Effector memory CD4-positive, alpha-beta T cell (primary cell): ENCODE data around the gene CCDC195.

Source experiments
- DNase-seq, 3 donors: peaks; one replicate each; pipeline ENCODE4 v3.0.0-alpha.2; 2020
- H3K27ac ChIP-seq: 2 replicates; pipeline ENCODE4 v1.7.0; 2013; ENCODE audit warnings: mild to moderate bottlenecking, low read length, moderate library complexity; ENCODE audit not compliant: insufficient read depth, poor library complexity, severe bottlenecking
- H3K27me3 ChIP-seq: replicated peaks from 2 replicates; pipeline ENCODE4 v1.7.0; 2013; ENCODE audit warnings: mild to moderate bottlenecking, low read length; ENCODE audit not compliant: insufficient read depth, control insufficient read depth, poor library complexity, severe bottlenecking
- H3K36me3 ChIP-seq: 2 replicates; pipeline ENCODE4 v1.7.0; 2013; ENCODE audit warnings: mild to moderate bottlenecking, low read length, moderate library complexity; ENCODE audit not compliant: control insufficient read depth, insufficient read depth
- H3K4me1 ChIP-seq: 2 replicates; pipeline ENCODE4 v1.7.0; 2013; ENCODE audit warnings: low read length, mild to moderate bottlenecking; ENCODE audit not compliant: control insufficient read depth, insufficient read depth, poor library complexity, severe bottlenecking
- H3K4me3 ChIP-seq: 2 replicates; pipeline ENCODE4 v1.7.0; 2013; ENCODE audit warnings: low read length, low read depth, mild to moderate bottlenecking; ENCODE audit not compliant: insufficient read depth, poor library complexity, severe bottlenecking
- H3K9me3 ChIP-seq: 2 replicates; pipeline ENCODE4 v1.7.0; 2013; ENCODE audit warnings: mild to moderate bottlenecking, low read length, moderate library complexity; ENCODE audit not compliant: control insufficient read depth
- total RNA-seq, 3 donors: gene quantifications; one replicate each; lab custom pipeline; 2026; lab: John Stamatoyannopoulos, UW

CCDC195 gene, protein sequence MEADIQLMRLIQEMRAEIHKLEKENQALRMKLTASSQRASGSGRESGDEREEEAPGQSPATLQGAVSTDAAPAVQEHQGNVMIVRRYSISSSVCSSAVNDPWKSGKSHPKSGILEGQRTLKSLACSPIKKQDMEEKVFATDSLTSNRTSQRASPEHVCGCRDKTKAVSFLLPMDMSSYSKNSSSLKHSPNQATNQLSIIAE
- total RNA-seq: 0 reads per million in 3 donors

DNA sequence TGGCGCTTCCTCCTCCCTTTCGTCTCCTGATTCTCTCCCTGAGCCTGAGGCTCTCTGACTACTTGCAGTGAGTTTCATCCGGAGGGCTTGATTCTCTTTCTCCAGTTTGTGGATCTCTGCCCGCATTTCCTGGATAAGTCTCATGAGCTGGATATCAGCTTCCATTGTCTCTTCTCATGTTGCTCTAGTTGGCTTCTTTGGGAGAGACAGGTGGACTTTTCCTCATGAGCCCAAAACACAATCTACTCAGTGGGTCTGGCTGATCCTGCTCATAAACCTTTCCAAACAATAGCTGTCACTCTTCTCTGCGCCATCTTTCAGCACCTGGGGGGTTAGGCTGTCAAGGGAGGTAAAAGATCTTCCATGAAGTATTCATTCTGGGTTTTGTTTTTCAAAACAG lies at the start of gene CCDC195:
Gene CCDC195, minus strand, starts transcription at position 165 of the 400 bp plus-strand sequence. Its CDS starts 0 bp downstream, at position 165.
- Histone ChIP-seq H3K4me1 (no peaks in the 10 kb centered on the region), H3K27ac (no peak within 1 kb of the TSS), H3K4me3 (no peak within 1 kb of the TSS), H3K36me3 (no peaks in the 10 kb centered on the region), H3K27me3 (no peaks in the 10 kb centered on the region), H3K9me3 (no peaks in the 10 kb centered on the region)
- no peak for DNase-seq

DNA sequence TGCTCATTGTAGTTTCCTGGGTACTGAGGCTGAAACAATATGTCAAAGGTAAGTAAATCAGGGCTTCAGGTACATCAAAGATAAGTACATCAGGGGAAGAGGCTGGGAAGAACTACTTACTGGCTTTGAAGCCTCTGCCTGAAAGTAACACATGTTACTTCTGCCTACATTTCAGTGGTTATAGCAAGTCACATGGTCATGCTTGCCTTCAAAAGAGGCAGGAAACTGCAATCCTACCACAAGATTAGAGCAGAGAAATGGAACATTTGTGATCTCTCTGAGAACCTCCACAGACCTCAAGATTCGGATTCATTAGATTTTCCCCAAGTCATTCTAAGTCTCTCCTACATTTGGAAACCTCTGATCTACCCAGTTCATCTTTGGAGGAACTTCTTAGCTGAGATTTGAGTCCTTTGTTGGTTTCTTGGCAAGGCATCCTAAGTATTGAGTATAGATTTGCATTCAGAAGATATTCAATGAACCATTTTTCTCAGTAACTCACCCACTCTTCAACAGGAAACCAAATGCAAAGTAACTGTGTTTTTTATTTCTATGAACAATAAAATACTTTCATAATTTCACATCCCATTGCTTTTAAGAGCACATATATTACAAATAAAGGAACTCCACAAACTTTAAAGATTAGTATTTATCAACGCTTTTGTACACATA lies 48.5 kb upstream of the CCDC195 start:
- DNase-seq: no peak
- no peak overlapping the region for H3K4me3 ChIP-seq
- no peaks in the 10 kb centered on the region for H3K9me3 ChIP-seq
- no peaks in the 10 kb centered on the region for H3K4me1 ChIP-seq
- H3K27me3 ChIP-seq: no peaks in the 10 kb centered on the region
- no peak overlapping the region for H3K27ac ChIP-seq
- peaks cover 66% of the 10 kb centered on the region for H3K36me3 ChIP-seq

DNA sequence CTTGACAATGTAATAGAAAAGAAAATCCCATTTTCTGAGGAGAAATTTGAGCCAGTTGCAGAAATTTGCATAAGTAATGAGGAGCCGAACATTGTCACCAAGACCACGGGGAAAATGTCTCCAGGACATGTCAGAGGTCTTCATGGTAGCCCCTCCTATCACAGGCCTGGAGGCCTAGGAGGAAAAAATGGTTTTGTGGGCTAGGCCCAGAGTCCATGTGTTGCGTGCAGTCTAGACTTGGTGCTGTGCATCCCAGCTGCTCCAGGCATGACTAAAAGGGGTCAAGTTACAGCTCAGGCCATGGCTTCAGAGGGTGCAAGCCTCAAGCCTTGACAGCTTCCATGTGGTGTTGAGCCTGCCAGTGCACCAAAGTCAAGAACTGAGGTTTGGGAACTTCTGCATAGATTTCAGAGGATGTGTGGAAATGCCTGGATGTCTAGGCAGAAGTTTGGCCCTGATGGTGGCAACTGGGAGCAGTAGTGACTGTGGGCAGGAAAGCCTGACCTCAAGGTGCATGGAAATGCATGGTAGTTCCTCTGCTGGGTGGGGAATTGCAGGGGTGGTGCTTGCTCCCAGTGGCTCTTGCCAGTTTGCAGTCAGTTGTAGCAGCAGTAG lies 41.9 kb upstream of the CCDC195 start:
- peaks cover 8% of the 10 kb centered on the region for H3K9me3 ChIP-seq
- H3K36me3 ChIP-seq: peaks cover 25% of the 10 kb centered on the region
- H3K4me3 ChIP-seq: no peak overlapping the region
- no peaks in the 10 kb centered on the region for H3K4me1 ChIP-seq
- no peaks in the 10 kb centered on the region for H3K27me3 ChIP-seq
- DNase-seq: no peak
- H3K27ac ChIP-seq: no peak overlapping the region

DNA sequence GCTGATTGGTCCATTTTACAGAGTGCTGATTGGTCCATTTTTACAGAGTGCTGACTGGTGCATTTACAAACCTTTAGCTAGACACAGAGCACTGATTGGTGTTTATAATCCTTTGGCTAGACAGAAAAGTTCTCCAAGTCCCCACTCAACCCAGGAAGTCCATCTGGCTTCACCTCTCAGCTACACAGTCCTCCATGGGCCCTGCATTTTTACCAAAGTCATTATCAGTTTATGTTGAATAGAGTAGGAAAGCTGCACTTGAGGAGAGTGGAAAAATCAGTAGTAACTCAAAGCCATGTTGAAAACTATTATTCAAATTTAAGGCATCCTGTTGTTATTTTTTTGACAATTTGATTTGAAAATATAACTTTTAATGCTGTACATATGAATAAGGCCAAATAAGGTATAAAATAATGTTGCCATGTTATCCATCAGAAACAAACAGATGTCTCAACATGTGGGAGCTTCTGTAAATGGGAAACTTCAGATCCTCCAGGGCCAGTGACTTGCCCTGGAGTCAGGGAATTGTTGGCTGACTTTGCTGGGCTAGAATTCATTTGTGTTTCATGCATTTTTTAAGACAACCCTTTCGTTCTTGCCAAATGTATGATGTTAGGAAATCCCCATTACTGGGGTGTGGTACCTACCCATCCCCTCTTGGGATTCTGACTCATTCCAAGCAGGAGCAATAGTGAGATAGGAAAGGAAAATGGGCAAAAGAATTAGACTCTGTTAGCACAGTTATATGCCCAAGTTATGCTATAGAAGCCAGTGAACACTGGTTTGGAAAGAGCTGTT lies 37.8 kb upstream of the CCDC195 start:
- no peaks in the 10 kb centered on the region for H3K4me1 ChIP-seq
- H3K27me3 ChIP-seq: no peaks in the 10 kb centered on the region
- H3K9me3 ChIP-seq: peaks cover 8% of the 10 kb centered on the region
- no peak overlapping the region for H3K4me3 ChIP-seq
- H3K27ac ChIP-seq: no peak overlapping the region
- H3K36me3 ChIP-seq: peaks cover 7% of the 10 kb centered on the region
- no peak for DNase-seq

DNA sequence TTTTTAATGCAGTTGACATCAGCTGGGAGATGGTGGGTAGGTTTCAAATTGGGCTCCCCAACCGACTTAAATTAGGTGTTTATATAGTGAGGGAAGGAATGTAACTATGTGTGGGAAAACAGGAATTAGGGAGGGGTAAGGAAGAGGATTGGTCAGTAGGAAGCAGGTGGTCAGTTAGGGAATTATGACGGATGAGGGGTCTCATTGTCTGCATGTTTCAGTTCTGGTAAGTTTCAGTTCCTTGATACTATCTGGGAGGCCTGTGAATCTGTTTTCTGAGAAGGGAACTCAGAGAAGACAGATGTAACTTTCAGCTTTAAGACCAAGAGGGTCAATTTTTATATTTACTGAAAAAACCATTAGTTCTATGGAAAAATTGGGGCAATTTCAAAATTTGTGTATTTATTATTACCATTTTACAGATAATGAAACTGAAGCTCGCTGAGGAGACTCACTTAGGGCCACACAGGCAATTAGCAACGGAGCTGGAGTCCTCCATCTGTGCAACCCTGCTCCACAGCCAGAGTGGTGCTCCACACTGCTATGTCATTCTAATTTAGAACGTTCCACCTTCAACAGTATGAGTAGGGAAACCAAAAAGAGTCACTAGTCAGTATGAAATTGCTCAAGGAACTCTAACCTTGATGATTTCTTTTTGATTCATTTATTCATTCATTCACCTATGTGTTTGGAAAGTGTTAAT lies 36.0 kb upstream of the CCDC195 start:
- Histone ChIP-seq H3K4me1 (no peaks in the 10 kb centered on the region), H3K27me3 (no peaks in the 10 kb centered on the region), H3K27ac (no peak overlapping the region), H3K9me3 (no peaks in the 10 kb centered on the region), H3K36me3 (no peaks in the 10 kb centered on the region), H3K4me3 (no peak overlapping the region)
- DNase-seq: no peak

DNA sequence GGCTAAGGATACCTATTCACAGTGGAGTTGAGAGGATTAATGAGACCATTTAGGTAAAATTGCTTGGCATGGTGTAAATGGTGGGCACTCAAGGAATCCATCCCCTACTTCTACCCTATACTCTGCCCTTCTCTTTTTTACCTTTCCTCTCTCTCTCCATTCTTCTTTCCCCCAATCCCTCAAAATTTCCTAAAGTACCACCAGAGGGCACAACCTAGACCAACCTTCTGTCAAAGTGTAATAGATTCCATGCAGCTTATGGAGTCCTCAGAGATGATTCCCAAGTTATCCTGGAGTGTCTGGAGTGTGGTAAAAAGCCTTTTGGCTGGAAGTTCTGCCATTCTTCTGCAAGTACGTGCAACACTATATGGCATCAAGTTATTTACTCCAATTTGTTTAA lies 33.0 kb upstream of the CCDC195 start:
- Histone ChIP-seq H3K36me3 (no peaks in the 10 kb centered on the region), H3K27me3 (no peaks in the 10 kb centered on the region), H3K4me1 (no peaks in the 10 kb centered on the region), H3K4me3 (no peak overlapping the region), H3K9me3 (no peaks in the 10 kb centered on the region), H3K27ac (no peak overlapping the region)
- no peak for DNase-seq

DNA sequence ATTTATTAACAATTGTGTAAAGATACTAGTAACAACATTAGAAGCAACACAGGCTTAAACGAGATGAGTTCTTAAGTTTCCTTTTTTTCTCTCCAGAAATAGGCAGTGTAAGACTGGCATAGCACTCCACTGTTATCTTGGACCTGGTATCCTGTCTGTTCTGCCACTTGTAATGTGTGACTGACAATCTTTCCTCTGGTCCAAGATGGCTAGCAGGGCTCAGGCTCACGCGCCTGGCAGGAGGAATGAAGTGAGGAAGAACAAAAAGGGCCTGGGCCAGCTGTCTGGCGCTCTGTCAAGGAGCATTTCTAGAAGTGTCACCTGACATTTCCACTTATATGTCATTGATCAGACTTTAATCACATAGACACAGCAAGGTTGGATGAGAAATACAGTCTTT lies 31.6 kb upstream of the CCDC195 start:
- Histone ChIP-seq H3K27ac (no peak overlapping the region), H3K27me3 (no peaks in the 10 kb centered on the region), H3K36me3 (no peaks in the 10 kb centered on the region), H3K9me3 (no peaks in the 10 kb centered on the region), H3K4me3 (no peak overlapping the region), H3K4me1 (no peaks in the 10 kb centered on the region)
- no peak for DNase-seq

DNA sequence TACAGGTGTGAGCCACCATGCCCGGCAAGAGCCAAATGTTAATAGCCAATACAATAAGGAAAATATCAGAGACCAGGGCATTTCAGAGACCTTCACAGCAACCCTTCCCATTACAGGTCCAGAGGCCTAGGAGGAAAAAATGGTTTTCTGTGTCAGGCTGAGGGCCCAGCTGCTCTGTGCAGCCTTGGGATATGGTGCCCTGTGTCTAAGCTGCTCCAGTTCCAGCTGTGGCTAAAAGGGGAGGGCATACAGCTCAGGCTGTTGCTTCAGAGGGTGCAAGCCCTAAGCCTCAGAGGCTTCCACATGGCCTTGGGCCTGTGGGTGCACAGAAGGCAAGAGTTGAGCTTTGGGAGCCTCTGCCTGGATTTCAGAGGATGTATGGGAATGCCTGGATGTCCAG lies 20.1 kb upstream of the CCDC195 start:
- Histone ChIP-seq H3K27me3 (no peaks in the 10 kb centered on the region), H3K27ac (no peak overlapping the region), H3K4me3 (no peak overlapping the region), H3K9me3 (peaks cover 5% of the 10 kb centered on the region), H3K36me3 (no peaks in the 10 kb centered on the region), H3K4me1 (no peaks in the 10 kb centered on the region)
- DNase-seq: no peak

DNA sequence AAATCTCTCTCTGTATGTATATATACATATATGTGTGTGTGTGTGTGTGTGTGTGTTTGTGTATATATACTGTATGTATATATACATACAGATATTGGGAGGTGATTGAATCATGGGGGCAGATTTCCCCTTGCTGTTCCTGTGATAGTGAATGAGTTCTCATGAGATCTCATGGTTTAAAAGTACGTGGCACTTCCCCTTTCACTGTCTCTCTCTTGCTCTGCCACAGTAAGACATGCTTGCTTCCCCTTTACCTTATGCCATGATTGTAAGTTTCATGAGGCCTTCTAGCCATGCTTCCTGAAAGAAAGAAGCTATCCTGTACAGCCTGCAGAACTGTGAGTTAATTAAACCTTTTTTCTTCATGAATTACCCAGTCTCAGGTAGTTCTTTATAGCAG lies 18.8 kb upstream of the CCDC195 start:
- no peak for DNase-seq
- peaks cover 5% of the 10 kb centered on the region for H3K9me3 ChIP-seq
- no peak overlapping the region for H3K4me3 ChIP-seq
- no peaks in the 10 kb centered on the region for H3K36me3 ChIP-seq
- H3K27ac ChIP-seq: no peak overlapping the region
- H3K27me3 ChIP-seq: no peaks in the 10 kb centered on the region
- no peaks in the 10 kb centered on the region for H3K4me1 ChIP-seq
